NCI-H1417 treated with DMSO at 0.1 percent for 48 hours (cell line): ENCODE measurements around the gene CCDC167.

Experiments
- DNase-seq: peaks from one replicate; lab custom pipeline; 2025; lab: John Stamatoyannopoulos, UW

Gene CCDC167

DNA sequence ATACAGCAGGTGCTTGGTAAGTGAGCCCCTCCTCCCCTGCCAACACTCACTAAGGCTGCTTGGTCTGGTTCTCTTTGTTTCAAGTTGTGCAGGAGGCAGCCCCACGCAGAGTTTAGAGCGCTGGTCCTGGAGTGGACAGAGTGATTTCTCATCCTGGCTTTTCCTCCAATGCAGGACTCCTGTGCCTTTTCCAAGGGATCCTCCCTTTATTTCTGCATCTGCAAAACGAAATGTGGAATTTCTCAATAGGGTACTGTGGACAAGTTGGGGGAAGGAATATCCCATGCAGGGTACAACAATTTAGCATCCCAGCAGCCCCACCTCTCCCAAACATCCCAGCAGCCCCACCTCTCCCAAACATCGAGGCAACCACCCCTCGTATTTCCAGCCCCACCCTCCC, 30.6 kb upstream of the CCDC167 start:
- no peak for DNase-seq

DNA sequence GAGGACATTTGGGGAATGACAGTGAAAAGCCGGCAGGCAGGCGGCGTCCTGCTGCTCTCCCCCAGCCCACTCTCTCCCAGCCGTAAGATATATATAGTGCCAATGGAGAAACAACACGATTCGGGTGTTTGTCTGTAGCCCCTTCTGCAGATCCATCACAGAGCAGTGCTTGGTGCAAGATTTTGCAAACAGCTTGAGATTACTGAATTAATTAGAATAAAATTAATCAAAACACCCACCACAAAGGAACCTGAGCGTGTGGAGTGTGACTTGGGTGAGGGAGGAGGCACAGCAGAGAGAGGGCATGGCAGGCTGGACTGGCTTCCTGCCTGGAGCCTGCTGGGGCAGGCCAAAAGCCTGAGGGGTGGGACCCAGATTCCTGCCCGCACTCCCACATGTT, 28.8 kb upstream of the CCDC167 start:
- no peak for DNase-seq

DNA sequence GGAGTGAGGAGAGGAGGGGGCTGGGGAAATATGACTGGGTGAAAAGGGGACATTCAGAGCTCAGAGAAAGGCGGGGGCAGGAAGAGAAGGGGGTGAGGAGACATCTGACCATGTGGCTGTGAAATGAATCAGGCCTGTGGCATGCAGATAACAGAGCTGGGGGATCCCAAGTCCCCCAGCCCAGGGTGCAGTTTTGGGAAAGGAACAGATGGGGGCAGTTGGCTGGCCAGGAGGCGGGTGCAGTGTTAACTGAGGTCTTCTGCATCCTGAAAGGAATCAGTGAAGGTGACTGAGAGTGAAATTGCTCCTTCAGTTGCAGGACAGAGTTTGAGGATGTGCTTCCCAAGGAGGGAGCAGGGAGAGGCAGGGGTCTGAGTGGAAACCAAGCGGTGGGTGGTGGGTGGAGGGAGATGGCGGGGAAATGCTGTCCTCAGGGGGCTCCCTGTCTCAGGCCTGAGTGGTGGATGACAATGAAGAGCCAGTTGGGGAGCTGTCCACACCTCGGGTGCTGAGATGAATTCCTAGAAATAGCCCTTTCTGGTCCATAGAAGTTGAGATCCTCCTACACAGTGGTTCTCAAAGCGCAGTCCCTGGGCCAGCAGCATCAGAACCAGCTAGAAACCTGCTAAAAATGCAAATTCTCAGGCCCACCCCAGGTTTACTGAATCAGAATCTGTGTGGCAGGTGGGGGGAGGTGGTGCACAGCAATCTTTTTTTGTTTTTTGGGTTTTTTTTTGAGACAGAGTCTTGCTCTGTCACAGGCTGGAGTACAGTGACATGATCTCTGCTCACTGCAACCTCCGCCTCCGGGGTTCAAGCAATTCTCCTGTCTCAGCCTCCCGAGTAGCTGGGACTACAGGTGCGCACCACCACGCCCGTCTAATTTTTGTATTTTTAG, 26.0 kb upstream of the CCDC167 start:
- DNase-seq = no peak

DNA sequence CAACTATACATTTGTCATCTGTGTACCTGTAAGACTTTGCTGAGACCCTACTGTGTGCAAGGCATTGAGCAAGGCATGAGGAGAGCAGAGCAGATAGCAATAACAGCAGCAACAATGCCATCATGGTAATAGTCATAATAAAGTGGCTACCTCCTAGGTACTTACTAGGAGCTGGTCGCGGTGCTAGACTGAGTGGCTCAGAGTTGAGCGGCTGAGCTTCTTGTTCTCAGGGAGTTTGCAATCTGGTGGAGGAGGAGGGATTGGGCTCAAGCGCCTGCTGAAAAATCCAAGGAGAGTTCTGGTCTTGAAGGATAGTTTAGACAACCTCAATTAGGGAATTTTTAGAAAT, 25.3 kb upstream of the CCDC167 start:
- DNase-seq = no peak

DNA sequence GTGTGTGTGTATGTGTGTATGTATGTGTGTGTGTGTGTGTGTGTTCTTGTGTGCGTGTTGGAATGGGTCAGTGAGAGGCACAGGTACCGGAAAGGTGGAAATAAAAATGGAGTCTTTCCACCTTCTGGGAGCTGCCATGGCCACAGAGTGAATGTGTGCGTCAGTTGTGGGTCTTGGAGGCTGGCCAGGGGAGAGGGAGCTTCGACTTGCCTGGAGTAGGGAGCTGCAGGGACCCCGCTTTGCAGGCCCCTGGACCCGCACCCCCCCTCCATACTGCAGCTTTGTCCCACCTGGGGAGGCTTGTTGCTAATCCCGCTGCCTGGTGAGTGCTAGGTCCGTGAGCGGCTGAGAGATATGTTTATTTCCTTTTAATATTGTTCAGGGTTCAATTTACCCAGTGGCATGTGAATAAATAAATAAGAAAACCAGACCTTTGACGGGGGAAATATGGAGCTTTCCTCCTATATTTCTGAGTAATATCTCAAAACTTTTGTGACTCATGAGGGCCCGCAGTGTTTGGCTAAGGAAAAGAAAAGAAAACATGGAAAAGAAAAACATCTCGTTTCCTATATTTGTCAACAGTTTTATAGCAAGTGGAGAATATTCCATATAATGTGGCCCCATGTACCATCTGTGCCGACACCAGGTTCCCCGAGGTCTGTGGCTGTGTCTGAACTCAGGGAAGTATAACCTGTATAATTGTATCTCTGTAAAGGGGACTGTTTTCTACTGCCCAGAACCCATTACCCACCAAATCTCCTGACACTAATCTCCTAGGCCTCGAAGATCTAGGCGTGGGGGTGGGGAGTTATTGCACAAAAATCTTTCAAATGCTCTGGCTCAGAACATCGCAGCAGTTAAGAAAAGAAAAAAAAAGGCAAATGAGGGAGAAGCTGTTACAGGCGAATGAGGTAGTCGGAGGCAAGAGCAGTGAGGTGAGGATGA, 24.6 kb upstream of the CCDC167 start:
- no peak for DNase-seq

DNA sequence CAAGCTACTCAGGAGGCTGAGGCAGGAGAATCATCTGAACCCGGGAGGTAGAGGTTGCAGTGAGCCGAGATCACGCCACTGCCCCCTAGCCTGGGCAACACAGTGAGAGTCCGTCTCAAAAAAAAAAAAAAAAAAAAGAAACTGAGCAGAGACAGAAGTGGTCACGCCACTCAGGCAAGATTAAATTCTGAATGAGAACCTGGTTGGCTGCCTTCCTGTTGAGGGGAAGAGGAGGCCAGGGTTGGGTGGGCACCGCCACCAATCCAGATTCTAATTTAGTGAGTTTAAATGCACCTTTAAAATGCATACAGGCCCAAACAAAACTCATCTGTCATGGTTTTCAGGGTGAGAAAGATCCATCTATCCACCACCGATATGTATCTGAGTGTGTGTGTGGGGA, 23.7 kb upstream of the CCDC167 start:
- DNase-seq = no peak

DNA sequence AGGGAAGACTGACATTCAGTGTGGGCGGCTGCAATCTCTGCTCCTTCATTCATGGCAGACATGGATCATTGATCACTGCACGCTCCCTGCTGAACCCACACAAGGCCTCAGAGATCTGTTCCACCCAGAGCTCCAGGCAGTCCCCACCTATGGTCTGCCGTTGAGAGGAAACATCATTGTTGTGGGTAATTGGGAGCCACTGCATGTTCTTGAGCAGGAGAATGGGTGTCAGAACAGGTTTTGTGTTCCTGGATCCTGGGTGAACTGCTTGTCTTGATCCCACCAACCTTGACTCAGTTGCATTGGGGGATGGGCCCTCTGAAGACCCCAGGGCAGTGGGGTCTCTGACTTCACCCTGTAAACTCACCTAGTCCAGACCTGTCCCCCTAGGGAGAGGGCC, 23.1 kb upstream of the CCDC167 start:
- DNase-seq = no peak

GRCh38 chr6:37521674-37522073, 22.0 kb upstream of the CCDC167 start:
- no peak for DNase-seq

- DNase-seq = no peak
Measured at GRCh38 chr6:37520926-37521325, 21.2 kb upstream of the CCDC167 start.

DNA sequence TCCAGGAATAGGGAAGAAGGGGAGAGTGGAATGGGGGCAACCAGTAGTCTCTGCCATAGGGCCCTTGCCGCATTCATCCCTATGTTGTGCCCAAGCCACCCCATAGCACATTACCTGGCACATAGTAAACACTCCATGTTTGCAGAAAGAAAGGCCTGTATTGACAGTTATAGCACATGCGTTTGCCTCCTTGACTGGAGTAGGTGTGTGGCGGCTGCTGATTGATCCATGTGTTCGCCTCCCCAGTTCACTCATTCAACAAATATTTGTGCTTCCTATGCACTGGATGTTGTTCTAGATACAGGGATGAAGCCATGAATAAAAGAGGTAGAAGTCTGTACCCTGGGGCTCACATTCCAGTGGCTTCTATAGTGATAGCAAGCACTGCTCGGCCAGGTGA, 19.8 kb upstream of the CCDC167 start:
- no peak for DNase-seq

- no peak for DNase-seq
Measured at GRCh38 chr6:37518116-37518515, 18.4 kb upstream of the CCDC167 start.

GRCh38 chr6:37517411-37517812, 17.7 kb upstream of the CCDC167 start:
- DNase-seq = no peak

DNA sequence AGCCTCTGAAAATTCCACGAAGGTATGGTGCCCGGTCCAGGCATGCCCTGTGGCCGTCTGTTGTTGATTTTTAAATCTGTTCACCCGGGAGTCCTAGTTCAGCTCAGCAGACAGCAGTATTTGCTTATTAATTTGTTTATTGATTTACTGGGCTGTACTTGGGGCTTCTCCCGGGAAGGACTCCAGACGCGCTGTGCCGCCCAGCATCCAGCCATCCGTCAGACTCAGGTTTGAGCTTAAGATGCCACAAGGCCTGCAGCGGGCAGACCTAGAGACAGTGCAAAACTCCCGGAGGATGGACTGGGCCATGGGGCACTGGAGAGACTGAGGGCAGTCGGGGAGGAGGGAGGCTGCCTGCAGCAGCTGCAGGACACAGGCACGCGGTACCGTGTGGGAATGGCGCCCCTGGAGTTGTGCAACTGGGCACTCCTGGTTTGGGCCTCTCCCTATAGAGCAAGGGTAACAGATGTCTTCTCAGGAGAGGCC, 17.3 kb upstream of the CCDC167 start:
- no peak for DNase-seq

DNA sequence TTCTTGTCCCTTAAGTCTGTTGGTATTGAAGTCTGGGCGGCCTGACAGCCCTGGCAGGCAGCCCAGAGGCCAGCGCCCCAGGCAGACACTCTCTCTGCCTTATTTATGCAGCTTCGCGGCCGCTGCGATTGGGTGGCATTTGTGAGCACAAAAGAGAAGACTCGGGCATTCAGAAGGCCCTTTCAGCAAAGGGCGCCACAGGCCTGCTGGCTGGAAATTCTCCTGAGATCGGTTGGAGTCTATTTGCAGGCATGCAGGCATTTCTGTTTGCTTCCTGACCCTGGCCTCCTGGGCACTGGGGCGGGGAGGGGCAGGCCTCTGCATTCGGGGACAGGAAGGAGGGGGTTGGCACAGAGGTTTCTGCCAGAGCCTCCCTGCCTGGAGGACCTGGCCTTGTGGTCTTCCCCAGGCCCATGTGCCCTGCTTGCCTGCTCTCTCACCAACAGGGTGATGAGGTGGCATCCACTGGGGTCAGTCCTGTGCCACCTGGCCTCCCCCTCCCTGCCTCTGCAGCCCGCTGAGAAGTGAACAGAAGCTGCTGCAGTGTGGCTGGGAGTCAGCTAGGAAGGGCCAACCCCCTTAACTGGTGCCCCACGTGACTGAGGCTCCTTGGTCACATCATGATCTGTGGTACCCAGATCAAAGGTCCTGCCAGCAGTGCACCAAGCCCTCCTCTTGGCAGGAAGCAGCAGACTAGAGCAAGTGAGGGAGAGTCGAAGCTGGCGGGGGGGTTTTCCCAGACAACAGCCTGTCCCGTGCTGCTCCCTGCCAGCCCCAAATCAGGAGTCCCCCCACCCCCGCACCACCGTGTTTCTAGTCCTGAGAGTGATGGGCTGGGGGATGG, 16.6 kb upstream of the CCDC167 start:
- peak; percentile 75 for DNase-seq

- DNase-seq = no peak
Measured at GRCh38 chr6:37515712-37516075, 16.0 kb upstream of the CCDC167 start.

DNA sequence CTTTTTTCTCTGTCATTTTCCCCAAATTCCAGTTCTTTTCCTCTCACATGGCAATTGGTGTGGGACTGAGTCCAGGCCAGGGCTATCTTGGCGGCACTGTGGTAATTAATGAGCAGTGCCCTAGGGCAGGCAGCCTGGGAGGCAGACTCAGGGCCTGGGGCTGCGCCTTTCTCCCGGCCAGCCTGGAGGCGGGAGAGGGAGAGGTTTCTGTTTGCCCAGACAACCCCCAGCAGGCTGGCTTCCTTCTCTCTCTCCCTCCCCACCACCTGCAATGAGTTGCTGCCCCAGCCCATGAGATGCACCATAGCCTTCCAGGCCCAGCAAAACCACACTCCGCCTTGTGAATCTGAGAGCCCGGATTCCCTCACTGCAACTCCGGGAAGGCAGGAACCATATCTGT, 15.1 kb upstream of the CCDC167 start:
- DNase-seq = no peak

DNA sequence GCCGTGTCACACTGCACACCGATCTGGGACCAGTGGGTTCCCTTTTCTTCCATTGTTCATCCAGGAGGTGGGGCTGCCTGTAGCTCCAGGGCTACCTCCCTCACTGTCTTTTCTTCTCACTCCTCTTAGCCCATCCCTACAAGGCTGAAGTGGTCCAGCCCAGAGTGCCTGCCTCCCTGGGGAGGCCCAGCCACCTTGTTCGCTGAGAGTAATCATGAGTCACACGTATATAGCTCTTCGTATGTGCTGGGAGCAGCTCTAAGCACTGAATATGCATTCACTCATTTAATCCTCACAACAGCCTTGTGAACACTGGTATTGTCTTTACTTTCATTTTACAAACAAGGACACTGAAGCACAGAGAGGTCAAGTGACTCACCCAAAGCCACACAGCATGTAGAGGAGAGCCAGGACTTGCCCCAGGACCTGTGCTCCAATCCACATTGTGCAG, 14.7 kb upstream of the CCDC167 start:
- no peak for DNase-seq

GRCh38 chr6:37513576-37513975, 13.9 kb upstream of the CCDC167 start:
- DNase-seq = no peak

DNA sequence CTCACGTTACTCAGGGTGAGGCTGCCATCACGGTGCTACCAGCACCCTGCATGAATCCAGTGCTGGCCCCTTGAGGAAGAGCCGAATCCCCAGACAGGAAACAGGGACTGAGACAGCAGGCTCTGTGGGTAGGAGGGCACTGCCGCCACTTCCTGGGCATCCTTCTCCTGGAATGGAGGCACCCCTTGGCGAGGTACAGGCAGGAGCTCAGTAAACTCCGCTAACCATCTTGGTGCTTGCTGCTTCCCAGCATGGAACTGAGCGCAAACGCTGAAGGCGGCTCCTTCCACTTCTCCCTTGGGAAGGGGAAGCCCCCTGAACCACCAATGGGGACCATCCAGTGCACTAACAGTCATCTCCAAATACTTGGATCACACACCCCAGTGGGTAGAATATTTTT, 13.5 kb upstream of the CCDC167 start:
- DNase-seq = no peak

GRCh38 chr6:37512400-37513011, 12.8 kb upstream of the CCDC167 start:
- DNase-seq = no peak

DNA sequence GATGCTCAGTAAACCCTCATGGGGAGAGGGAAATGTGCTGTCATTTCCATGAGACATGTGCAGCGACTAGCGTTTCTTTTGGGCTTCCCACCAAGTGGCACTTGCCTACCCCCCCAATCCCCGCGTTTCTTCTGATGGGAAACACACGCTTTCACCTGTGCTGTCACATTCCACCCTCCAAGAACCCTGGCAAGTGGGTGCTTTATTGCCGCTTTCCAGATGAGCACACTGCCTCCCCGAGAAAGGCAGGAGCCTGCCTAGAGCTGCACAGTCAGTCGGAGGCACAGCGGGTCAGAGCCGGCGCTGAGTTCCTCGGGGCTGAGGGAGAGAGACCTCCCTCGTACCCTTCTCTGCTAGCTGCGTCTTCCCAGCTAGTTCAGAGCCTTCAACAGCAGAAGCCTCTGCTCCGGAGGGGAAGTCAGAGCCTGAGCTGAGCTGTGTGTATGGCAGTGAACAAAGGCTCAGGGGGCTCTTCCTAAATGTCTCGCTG, 12.3 kb upstream of the CCDC167 start:
- no peak for DNase-seq
